ENCODE results near the gene DUS4L. TPM values are rescaled to one million over a fixed set of nuclear protein-coding genes. Genes with fewer than 3 reads are reported as not detected.

The DUS4L gene, protein sequence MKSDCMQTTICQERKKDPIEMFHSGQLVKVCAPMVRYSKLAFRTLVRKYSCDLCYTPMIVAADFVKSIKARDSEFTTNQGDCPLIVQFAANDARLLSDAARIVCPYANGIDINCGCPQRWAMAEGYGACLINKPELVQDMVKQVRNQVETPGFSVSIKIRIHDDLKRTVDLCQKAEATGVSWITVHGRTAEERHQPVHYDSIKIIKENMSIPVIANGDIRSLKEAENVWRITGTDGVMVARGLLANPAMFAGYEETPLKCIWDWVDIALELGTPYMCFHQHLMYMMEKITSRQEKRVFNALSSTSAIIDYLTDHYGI
- 9.6 to 12.6 TPM (median 11.2 TPM) in 5 replicates for total RNA-seq (2022; extraction: Qiagen RNA extraction; ENCODE audit: low read depth)

DNA sequence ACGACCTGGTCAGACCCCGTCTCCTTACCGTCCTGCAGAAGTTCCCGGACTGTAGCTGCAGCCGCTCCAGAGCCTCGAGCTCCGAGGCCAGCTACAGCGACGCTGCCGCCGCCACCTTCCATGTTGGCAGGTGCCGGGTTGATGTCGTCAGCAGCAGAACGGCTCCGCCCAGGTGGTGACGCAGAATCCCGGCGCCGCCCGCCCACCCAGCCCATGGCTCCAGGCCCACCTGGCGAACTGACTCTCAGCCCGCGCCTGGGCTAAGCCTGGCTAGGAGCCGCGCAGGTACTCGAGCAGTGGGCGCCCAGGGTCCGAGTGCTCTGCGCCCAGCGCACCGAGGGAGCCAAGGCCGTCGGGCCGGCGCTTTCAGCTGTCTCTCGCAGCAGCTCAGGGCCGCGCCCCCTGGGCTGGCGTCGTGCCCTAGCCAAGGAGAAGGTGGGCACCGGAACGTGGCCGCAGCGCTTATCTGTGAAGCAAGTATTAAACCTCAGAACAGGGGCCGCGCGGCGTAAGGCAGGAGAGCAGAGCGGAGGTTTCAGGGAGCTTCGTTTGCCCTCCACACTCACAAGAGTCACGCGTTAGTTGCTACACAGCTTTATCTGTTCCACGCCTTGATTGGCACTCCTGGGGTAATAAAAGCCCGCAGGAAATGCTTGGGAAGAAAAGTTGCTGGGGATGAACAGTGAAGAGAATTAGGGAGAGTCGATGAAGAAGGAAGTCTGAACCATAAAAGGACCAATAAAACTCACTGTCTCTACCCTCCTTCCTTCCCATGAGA lies at the start of gene DUS4L, which contains the start of gene COG5:
Gene DUS4L, plus strand, starts transcription at position 197 of the 778 bp plus-strand sequence. CDS start 3,100 bp downstream, outside the sequence.
Gene COG5, minus strand, starts transcription at position 146 of the 778 bp plus-strand sequence. Its CDS starts 24 bp downstream, at position 122.

DNA sequence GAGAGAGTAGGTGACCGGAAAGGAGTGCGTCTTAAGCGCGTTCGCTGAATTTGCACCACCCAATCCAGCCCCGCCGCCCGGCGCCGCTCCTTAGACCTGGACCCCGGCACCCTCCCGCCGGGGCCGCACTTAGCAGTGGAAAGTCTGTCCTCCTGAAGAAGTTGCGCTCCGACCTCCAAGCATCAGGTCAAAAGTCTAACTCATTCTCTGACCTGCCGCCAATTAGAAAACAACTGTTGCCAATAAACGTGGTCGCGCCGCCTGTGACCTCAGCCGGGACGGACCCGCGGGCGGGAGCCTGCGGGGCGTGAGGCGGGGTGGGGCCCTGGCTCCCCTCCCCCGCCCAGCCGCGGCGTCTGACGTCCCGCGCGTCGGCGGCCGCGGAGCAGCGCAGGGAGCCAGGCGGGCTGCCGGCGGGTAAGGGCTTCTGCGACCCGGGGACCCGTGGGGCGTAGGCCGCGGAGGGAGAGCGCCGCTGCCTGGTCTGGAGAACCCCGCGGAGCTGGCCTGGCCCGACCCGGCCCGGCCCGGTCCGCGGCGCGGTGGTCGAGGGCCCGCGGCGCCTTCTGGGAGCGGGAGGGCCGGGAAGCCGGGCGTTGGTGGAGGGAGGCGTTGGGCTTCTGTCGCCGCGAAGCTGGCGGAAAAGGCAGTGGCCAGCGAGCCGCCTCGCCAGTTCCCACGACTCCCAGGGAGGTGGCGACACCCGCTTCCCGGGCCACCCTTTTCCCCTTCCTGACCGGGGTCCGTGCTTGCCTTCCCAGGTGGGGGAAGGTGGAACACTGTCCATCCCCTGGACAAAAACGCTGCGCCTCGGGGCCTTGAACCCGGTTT lies 16.3 kb downstream of the DUS4L start, which contains the start of gene BCAP29:
Gene BCAP29, plus strand, starts transcription at position 362 of the 831 bp plus-strand sequence. CDS start 527 bp downstream, outside the sequence.

Other genes starting within 250 kb of the DUS4L start
- gene GPR22, start 93.9 kb upstream of the DUS4L start, total RNA-seq (2022; extraction: Qiagen RNA extraction; ENCODE audit: low read depth): not detected in 5 replicates
- gene COG5, start 51 bp upstream of the DUS4L start, total RNA-seq (2022; extraction: Qiagen RNA extraction; ENCODE audit: low read depth): 8.5 to 12.9 TPM (median 11.7 TPM) in 5 replicates
- 36.2 to 43.8 TPM (median 40.1 TPM) in 5 replicates for gene BCAP29, start 16.3 kb downstream of the DUS4L start, total RNA-seq (2022; extraction: Qiagen RNA extraction; ENCODE audit: low read depth)
- gene SLC26A4, start 96.9 kb downstream of the DUS4L start, total RNA-seq (2022; extraction: Qiagen RNA extraction; ENCODE audit: low read depth): 0.05 to 0.12 TPM (median 0.06 TPM) in 5 replicates
- 28.5 to 51.1 TPM (median 33.6 TPM) in 5 replicates for gene CBLL1, start 180.2 kb downstream of the DUS4L start, total RNA-seq (2022; extraction: Qiagen RNA extraction; ENCODE audit: low read depth)
- not detected in 5 replicates for gene SLC26A3, start 239.3 kb downstream of the DUS4L start, total RNA-seq (2022; extraction: Qiagen RNA extraction; ENCODE audit: low read depth)